ENCODE measurements around the gene DARS2.

The DARS2 gene

GRCh38 chr1:173888749-173889148 is 64.3 kb downstream of the DARS2 start:
- no peak for DNase-seq

- no peak for DNase-seq
Measured at GRCh38 chr1:173889885-173890284, 65.4 kb downstream of the DARS2 start.

- DNase-seq, result no peak
Measured at GRCh38 chr1:173893611-173894010, 69.1 kb downstream of the DARS2 start.

GRCh38 chr1:173894189-173894588 is 69.7 kb downstream of the DARS2 start:
- DNase-seq, result no peak

- DNase-seq, result no peak
Measured at GRCh38 chr1:173900427-173900826, 76.0 kb downstream of the DARS2 start.

- no peak for DNase-seq
Measured at GRCh38 chr1:173900992-173901391, 76.5 kb downstream of the DARS2 start.

GRCh38 chr1:173903827-173904531 is 79.5 kb downstream of the DARS2 start:
- no peak for DNase-seq

Measured in stimulated activated CD4-positive, alpha-beta T cell treated with anti-CD3 and anti-CD28 coated beads, Interleukin-4, amount 100 ng/mL, for 4 hours (primary cell).